SJSA1 (cell line): ENCODE data around the gene TRNAU1AP. TPM values are rescaled to one million over a fixed set of nuclear protein-coding genes. Genes with fewer than 3 reads are reported as not detected.
"Not testable (repeated sequence)": the region's sequence is repeated elsewhere in the genome, so short reads cannot be mapped to it uniquely, and the experiment has no call there.

Experiments used
- DNase-seq, 2 experiments: peaks; one replicate each; pipeline ENCODE4 v3.0.0-alpha.2; 2015 to 2020; ENCODE audit warnings: low spot score in 2 of 2, low read depth in 1 of 2
- H3K27ac ChIP-seq: fragments of 250-450 bp; sonication (Bioruptor Pico); 2 replicates; pipeline ENCODE4 v1.5.1; 2020; ENCODE audit warnings: mild to moderate bottlenecking, moderate library complexity
- H3K27me3 ChIP-seq: fragments of 250-450 bp; sonication (Bioruptor Pico); replicated peaks from 2 replicates; pipeline ENCODE4 v1.5.1; 2020; ENCODE audit warnings: mild to moderate bottlenecking, moderate library complexity
- H3K36me3 ChIP-seq: fragments of 250-450 bp; sonication (Bioruptor Pico); 2 replicates; pipeline ENCODE4 v1.5.1; 2020; ENCODE audit warnings: mild to moderate bottlenecking
- H3K4me1 ChIP-seq: fragments of 250-450 bp; sonication (Bioruptor Pico); replicated peaks from 2 replicates; pipeline ENCODE4 v1.6.1; 2021; ENCODE audit warnings: mild to moderate bottlenecking
- H3K4me3 ChIP-seq: fragments of 250-450 bp; sonication (Bioruptor Pico); 2 replicates; pipeline ENCODE4 v1.5.1; 2020; ENCODE audit warnings: mild to moderate bottlenecking
- H3K9me3 ChIP-seq: fragments of 250-450 bp; sonication (Bioruptor Pico); replicated peaks from 2 replicates; pipeline ENCODE4 v1.5.1; 2020; ENCODE audit warnings: mild to moderate bottlenecking
- total RNA-seq: library from RNA; depleted of rRNA; stranded (reverse); fragments of >200 nt; shearing (Covaris generic); gene quantifications from 2 replicates; pipeline ENCODE4 v1.2.3, GENCODE V29; 2014

The TRNAU1AP gene
- total RNA-seq, 1 experiment from 2014 or later = 26.1 TPM

DNA sequence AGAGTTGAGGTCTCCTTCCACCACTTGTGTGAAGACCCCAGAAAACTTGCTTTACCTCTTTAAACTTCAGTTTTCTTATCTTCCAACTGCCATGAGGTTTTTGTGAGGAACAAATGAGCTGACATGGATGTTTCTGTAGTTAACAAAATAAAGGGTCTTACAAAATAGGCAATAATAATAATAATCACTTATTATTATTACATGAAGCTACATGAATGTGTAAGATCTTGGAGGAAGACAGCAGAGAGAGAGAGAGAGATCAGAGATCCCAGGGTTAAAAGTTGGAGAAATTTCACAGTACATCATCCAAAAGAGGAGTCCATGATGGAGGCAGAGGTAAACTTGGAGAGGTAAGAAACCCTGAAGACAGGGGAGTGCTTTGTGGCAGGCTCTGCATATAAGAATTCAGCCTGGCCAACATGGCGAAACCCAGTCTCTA is 36.3 kb upstream of the TRNAU1AP start:
- Histone ChIP-seq H3K27me3 (peaks cover 14% of the 10 kb centered on the region), H3K36me3 (peaks cover 65% of the 10 kb centered on the region), H3K4me3 (no peak overlapping the region), H3K27ac (no peak overlapping the region), H3K9me3 (no peaks in the 10 kb centered on the region; the same call in 1 of the 2 replicates), H3K4me1 (peaks cover 24% of the 10 kb centered on the region)
- DNase-seq = peak in 1 of 2 experiments; percentile 36

DNA sequence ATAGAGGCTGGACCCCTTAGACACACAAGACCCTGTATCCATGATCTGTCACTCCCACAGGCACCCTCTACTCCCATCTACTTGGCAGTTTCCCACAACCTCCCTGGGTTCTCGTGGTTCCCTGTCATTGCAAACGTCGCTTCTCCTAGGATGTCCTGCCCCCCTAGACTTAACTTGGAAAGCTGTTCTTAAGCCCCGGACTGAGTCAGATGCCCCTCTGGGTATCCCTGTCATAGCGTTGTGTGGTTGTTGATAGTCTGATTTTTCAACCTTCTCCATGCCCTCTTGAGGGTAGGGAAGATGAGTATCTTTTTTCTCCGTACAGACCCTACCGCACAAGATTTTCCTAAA is 35.3 kb upstream of the TRNAU1AP start:
- peak overlapping the region; percentile 88; the same call in 1 of the 2 replicates for H3K27ac ChIP-seq
- peaks cover 24% of the 10 kb centered on the region for H3K4me1 ChIP-seq
- H3K4me3 ChIP-seq = peak overlapping the region; percentile 92
- H3K9me3 ChIP-seq = no peaks in the 10 kb centered on the region; the same call in 1 of the 2 replicates
- H3K36me3 ChIP-seq = peaks cover 60% of the 10 kb centered on the region
- no peak for DNase-seq
- H3K27me3 ChIP-seq = peaks cover 12% of the 10 kb centered on the region

GRCh38 chr1:28518000-28518744 is 34.7 kb upstream of the TRNAU1AP start:
- peaks cover 12% of the 10 kb centered on the region for H3K27me3 ChIP-seq

GRCh38 chr1:28518745-28519341 is 34.0 kb upstream of the TRNAU1AP start:
- Histone ChIP-seq H3K27me3 (peaks cover 12% of the 10 kb centered on the region), H3K4me1 (peaks cover 24% of the 10 kb centered on the region), H3K4me3 (peak overlapping the region; percentile 92), H3K36me3 (peaks cover 56% of the 10 kb centered on the region), H3K9me3 (no peaks in the 10 kb centered on the region; the same call in 1 of the 2 replicates), H3K27ac (peak overlapping the region; percentile 88)
- no peak for DNase-seq

More at GRCh38 chr1:28518000-28518744, 34.7 kb upstream of the TRNAU1AP start:
- Histone ChIP-seq H3K9me3 (no peaks in the 10 kb centered on the region; the same call in 1 of the 2 replicates), H3K4me1 (peaks cover 24% of the 10 kb centered on the region), H3K27ac (peak overlapping the region; percentile 88), H3K36me3 (peaks cover 56% of the 10 kb centered on the region), H3K4me3 (peak overlapping the region; percentile 92)
- peak; percentile 93 to 94 for DNase-seq

GRCh38 chr1:28519946-28520725 is 32.7 kb upstream of the TRNAU1AP start:
- Histone ChIP-seq H3K27ac (no peak overlapping the region), H3K36me3 (peaks cover 50% of the 10 kb centered on the region), H3K4me3 (no peak overlapping the region), H3K9me3 (no peaks in the 10 kb centered on the region; the same call in 1 of the 2 replicates), H3K4me1 (peaks cover 24% of the 10 kb centered on the region), H3K27me3 (peaks cover 9% of the 10 kb centered on the region; the same call in 1 of the 2 replicates)
- DNase-seq = no peak

DNA sequence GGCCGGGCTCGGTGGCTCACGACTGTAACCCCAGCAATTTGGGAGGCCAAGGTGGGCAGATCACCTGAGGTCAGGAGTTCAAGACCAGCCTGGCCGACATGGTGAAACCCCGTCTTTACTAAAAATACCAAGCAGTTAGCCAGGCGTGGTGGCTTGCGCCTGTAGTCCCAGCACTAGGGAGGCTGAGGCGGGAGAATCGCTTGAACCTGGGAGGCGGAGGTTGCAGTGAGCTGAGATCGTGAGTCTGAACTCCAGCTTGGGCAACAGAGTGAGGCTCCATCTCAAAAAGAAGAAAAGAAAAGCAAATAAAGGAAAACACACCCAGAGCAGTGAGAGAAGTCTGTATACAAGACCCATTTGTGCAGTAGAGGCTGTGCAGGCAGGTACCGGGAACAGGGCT is 32.1 kb upstream of the TRNAU1AP start:
- H3K4me3 ChIP-seq, H3K9me3 ChIP-seq, DNase-seq, H3K27ac ChIP-seq, H3K27me3 ChIP-seq: not testable (repeated sequence)
- peaks cover 45% of the 10 kb centered on the region for H3K36me3 ChIP-seq
- peaks cover 21% of the 10 kb centered on the region for H3K4me1 ChIP-seq

DNA sequence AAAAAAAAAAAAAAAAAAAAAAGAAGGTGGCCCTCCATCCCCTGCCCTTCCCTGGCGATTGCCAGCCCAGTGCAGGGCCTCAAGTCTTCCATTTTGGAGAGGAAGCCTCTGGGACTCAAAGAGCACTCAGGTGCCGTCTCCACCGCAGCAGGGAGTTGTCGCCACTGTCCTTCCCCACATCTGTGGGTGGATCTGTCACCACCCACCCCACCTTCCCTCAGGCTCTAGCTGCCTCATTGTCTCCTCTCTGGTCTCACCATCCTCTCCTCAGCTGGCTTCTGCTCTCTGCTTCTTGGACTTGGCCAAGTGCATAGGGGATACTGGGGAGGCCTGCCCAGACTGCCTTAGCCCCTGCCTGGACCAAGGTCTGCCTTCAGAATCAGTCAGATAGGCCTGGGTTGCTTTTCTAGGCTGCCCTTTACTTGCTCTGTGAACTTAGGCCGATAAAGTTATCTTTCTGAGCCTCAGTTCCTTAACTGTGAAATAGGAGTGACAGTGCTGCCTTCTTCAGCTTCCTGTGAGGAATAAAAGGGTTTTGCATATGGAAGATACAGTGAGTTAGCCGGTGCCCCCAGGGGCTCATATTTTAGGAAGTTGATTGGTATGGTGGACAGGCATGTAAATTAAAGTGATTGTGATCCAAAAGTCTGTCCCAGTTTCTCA is 31.3 kb upstream of the TRNAU1AP start:
- Histone ChIP-seq H3K4me3 (no peak overlapping the region), H3K9me3 (no peaks in the 10 kb centered on the region), H3K4me1 (peaks cover 25% of the 10 kb centered on the region), H3K27ac (no peak overlapping the region), H3K27me3 (no peaks in the 10 kb centered on the region), H3K36me3 (peaks cover 48% of the 10 kb centered on the region)
- DNase-seq = no peak

GRCh38 chr1:28522537-28522936 is 30.3 kb upstream of the TRNAU1AP start:
- not testable (repeated sequence) for H3K9me3 ChIP-seq, H3K27ac ChIP-seq
- peaks cover 26% of the 10 kb centered on the region for H3K4me1 ChIP-seq

GRCh38 chr1:28525002-28525642 is 27.8 kb upstream of the TRNAU1AP start:
- H3K4me3 ChIP-seq, H3K27ac ChIP-seq, DNase-seq, H3K9me3 ChIP-seq, H3K27me3 ChIP-seq: not testable (repeated sequence)
- Histone ChIP-seq H3K36me3 (peaks cover 46% of the 10 kb centered on the region), H3K4me1 (peaks cover 13% of the 10 kb centered on the region)

More at GRCh38 chr1:28522537-28522936, 30.3 kb upstream of the TRNAU1AP start:
- H3K36me3 ChIP-seq = peaks cover 52% of the 10 kb centered on the region
- not testable (repeated sequence) for DNase-seq, H3K4me3 ChIP-seq, H3K27me3 ChIP-seq

- H3K4me1 ChIP-seq = peaks cover 13% of the 10 kb centered on the region
- DNase-seq = peak in 1 of 2 experiments; percentile 27
- peak overlapping the region; percentile 12; the same call in 1 of the 2 replicates for H3K27ac ChIP-seq
- peaks cover 48% of the 10 kb centered on the region for H3K36me3 ChIP-seq
- no peaks in the 10 kb centered on the region for H3K9me3 ChIP-seq
- H3K4me3 ChIP-seq = no peak overlapping the region
- no peaks in the 10 kb centered on the region for H3K27me3 ChIP-seq
Observed at GRCh38 chr1:28526886-28527285, 26.0 kb upstream of the TRNAU1AP start.

GRCh38 chr1:28530456-28530855 is 22.4 kb upstream of the TRNAU1AP start:
- DNase-seq = no peak
- Histone ChIP-seq H3K4me1 (peaks cover 13% of the 10 kb centered on the region), H3K27me3 (no peaks in the 10 kb centered on the region), H3K27ac (no peak overlapping the region), H3K4me3 (no peak overlapping the region), H3K36me3 (peaks cover 62% of the 10 kb centered on the region), H3K9me3 (no peaks in the 10 kb centered on the region)

GRCh38 chr1:28534671-28535070 is 18.2 kb upstream of the TRNAU1AP start:
- Histone ChIP-seq H3K27ac (no peak overlapping the region), H3K4me1 (no peaks in the 10 kb centered on the region), H3K27me3 (no peaks in the 10 kb centered on the region), H3K9me3 (no peaks in the 10 kb centered on the region), H3K36me3 (peaks cover 83% of the 10 kb centered on the region), H3K4me3 (no peak overlapping the region)
- DNase-seq = no peak

- H3K36me3 ChIP-seq = peaks cover 79% of the 10 kb centered on the region
- H3K27me3 ChIP-seq = no peaks in the 10 kb centered on the region
- no peak for DNase-seq
- no peak overlapping the region for H3K27ac ChIP-seq
- H3K4me1 ChIP-seq = no peaks in the 10 kb centered on the region
- H3K4me3 ChIP-seq = no peak overlapping the region
- no peaks in the 10 kb centered on the region for H3K9me3 ChIP-seq
Observed at GRCh38 chr1:28535180-28535579, 17.7 kb upstream of the TRNAU1AP start.
